Measurements from ENCODE around the gene CST11.
A peak's percentile ranks its signal among the peaks of the same experiment; 100 is the strongest.

Gene CST11

DNA sequence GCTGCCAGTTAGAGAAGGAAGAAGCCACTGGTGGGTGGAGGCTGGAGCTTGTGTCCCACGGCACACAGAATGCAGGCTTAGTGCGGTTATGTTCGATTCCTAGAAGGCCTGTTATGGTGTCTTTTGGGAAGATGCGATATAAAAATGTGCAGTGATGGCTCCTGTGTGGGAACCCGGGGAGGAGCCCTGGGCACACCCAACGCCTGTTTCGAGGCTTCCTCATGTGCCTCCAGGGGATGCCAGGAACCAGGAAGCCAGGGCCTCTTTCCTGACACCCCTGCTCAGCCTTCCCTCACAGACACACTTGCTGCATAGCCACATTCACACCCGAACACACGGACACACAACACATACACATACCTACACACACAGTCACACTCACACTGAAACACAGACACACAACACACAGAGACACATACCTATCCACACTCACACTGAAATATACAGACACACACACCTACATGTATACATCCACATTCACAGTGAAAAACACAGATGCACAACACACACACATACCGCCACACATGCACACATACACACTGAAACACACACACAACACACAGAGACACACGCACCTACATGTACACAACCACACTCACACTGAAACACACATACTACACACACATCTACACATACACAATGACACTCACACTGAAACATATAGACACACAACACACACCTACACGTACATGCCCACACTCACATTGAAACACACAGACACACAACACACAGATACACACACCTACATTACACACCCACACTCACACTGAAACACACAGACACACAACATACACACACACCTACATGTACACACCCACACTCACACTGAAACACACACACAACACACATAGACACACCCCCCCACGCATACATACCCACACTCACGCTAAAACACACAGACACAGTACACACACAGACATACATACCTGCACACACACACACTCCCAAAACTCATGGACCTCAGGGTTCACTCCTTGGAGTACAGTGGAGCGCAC, 1.2 kb upstream of the CST11 start:
- no peak for DNase-seq (ENCODE audit: low read depth in 2 of 2)

DNA sequence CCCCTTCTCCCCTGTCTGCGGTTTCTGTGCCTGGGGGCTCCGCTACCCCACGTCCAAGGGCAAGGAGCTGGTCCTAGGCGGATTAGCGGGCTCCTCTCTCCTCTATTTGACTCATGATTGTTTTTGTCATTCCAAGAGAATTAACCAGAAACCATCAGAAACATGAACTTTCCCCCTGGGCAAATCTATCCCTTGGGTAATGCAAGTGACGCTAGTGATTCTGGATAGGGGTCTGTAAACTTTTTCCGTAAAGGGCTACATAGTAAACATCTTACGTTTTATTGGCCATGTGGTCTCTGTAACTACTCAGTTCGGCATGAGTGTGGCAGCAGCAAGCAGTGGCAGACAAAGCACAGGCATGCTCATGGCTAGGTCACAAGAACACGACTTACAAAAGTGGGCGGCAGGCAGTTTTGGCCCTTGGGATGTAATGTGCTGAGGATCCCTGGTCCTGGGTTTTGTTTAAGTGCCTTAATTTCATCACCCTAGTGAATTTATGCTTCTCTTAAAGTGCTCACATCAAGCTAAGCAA, 654 bp downstream of the CST11 start:
- no peak for DNase-seq (ENCODE audit: low read depth in 2 of 2)

DNA sequence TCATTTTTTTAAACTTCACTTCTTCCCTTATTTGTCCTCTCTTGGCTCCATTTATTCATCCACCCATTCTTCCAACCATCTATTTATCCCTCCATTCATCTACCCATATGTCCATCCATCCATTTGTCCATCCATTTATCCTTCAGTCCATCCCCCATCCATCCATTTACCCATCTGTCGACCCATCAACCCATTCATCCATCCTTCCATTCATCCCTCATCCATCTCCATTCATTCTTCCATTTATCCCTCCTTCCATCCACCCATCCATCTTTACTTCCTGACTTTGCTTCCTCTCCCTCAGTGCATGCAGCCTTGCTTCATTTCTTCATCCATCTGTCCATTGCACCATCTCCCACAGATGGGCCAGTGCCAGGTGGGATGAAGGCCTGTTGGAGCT, 1.8 kb downstream of the CST11 start:
- DNase-seq (ENCODE audit: low read depth in 2 of 2) = no peak

DNA sequence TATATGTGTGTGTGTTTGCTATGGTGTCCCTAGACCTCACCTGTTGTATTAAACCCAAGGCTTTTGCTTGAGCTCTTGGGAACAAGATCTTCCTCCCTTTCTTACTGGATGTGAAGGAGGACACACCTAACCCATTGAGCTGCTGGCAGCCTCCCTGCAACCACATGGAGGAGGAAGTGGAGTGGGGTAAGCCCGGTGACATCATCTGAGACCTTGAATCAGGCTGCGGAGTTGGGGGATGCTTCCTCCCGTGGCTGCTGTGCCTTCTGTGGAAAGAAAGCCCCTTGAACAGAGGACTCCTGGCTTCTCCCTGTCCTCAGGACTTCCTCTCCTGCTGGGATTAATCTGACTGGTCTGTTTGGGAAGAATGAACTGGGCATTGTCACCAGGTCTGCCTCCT, 3.3 kb downstream of the CST11 start:
- no peak for DNase-seq (ENCODE audit: low read depth in 2 of 2)

DNA sequence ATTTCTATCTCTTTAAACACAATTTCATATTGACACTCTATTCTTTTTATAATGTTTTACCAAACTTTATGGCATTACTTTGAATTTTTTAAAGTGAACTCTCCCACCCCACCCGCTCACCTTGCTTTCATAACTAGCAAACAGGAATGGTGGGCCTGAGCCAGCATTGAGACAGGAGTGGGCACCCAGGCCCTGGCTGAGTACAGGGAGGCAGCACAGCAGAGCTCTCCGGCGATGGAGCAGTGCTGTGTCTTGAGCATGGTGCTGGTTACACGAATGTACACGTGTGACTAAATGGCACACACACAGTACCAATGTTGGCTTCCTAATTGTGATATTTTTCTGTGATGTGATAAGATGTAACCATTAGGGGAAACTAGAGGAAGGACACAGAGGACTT, 4.5 kb downstream of the CST11 start:
- no peak for DNase-seq (ENCODE audit: low read depth in 2 of 2)

DNA sequence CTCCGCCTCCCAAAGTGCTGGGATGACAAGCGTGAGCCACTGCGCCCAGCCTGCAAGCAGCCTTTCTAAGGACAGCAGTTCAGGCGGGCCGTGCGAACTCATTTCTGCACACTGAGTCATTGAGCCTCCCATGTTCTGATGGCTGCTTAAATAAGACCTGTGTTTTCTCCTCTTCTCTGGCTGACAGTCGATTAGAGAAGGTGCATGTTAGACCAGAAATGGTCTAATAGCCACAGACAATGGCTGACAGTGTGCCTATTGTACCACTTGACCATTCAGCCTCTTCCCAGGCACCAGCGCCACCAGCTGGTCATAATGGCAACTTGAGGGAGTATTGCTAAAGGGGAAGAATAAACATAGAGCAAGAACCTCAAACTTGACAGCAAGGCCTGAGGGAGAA, 6.2 kb downstream of the CST11 start:
- no peak for DNase-seq (ENCODE audit: low read depth in 2 of 2)

DNA sequence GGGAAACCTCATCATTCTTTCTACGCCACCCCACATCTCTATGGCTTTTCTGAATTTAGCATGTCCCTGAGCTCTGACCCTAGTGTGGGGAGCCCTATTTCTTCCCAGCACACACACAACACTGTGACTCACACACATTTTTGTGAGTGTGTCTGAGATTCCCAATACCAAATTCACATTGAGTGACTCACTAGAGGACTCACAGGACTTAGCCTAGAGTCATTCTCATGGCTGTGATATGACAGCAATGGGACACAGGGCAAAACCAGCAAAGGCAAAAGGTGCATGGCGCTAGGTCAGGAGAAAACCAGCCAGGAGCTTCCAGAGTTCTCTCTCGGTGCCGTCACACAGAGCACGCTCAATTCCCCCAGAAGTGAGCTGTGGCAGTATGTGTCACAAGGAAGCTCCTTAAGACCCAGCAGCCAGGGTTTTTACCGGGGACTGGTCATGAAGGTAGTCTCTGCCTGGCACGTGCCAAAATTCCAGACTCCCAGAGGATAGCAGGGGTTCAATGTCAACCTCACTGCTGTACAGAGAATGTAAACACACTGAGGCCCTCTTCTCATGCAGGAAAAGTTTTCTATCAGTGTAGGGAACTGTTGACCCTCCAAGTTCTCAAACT, 7.0 kb downstream of the CST11 start:
- DNase-seq (ENCODE audit: low read depth in 2 of 2) = no peak

DNA sequence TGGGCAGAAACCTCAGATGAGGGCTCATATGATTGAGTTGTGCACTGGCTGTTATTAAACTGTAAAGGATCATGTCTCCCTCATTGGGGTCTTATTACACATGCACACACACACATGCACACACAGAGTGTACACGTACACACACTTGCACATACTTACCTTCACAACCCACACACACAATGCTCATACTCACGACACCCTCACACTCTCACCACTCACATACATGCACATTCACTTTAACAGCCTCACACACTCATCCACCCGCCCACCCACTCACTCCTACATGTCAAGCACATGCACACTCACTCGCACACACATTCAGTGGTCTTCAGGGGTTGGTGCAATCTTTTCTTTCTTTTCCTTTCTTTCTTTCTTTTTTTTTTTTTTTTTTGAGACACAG, 7.8 kb downstream of the CST11 start:
- no peak for DNase-seq (ENCODE audit: low read depth in 2 of 2)

DNA sequence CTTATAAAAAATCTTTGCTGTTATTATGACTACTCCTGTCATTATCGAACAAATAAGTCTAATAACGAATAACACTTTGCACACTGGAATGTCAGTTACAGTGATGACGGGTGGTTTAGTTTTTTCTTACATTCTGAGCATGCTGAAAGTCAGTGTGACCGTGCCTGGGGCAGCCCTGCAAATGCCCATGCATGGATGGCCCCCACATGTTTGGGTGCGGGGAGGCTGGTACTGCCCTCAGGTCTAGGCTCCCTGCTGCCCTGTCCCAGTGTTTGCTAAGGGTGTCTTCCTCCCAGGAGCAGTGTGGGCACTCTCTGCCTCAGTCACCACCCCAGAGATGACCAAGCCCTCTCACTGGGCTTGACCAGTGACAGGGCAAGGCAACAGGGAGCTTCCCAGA, 10.2 kb downstream of the CST11 start:
- DNase-seq (ENCODE audit: low read depth in 2 of 2) = no peak

DNA sequence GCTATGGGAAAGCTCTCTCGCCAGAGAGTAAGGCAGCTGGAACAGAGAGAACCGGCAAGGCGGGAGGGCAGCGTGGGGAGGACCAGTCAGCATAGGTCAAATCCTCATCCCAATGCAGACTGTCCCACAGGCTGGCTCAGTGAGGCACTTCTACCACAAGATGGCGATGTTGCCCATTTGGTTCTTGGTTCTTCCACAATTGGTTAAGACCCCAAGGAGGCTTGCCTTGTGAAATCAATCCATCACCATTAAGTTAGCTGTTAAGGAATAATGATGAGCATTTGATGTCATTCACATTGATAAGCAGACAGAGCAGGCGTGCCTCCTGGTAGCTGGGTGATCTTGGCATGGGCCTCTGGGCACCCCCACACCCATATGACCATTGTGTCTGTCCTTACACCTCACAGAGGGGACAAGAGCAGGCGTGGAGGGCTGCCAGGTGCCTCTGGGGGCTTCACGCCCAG, 10.8 kb downstream of the CST11 start:
- DNase-seq (ENCODE audit: low read depth in 2 of 2) = peak in 1 of 2 donors; percentile 40

DNA sequence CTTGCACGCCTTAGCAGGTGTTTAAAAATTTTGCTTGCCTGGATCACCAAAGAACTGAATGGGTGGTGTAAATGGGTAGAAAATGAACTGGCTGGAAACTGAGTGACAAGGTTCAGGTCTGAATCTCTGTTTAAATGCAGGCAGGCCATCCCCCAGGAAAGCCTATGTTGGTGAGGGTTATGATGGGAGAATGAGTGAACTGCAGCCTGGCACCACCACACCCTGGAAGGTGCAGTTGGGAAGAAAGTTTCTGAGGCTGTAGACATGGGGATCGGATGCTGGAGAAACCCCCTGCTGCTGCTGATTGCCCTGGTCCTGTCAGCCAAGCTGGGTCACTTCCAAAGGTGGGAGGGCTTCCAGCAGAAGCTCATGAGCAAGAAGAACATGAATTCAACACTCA, 12.7 kb downstream of the CST11 start:
- DNase-seq (ENCODE audit: low read depth in 2 of 2) = no peak

DNA sequence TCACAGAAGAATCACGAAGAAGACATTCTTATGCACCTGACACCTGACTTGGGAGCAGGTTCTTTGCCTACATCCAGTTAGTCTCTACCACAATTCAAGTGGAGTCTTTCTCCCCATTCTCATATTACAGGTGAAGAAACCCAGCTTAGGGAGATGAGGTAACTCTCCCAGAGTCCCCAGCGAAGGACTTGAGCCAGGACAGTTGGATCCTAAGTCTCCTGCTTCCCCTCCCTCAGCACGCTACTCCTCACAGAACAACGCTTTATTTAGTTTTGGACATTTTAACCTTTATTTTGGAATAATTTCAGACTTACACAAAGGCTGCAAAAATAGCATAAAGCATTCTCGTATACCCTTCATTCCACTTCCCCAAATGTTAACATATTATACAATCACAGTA, 14.0 kb downstream of the CST11 start:
- no peak for DNase-seq (ENCODE audit: low read depth in 2 of 2)

DNA sequence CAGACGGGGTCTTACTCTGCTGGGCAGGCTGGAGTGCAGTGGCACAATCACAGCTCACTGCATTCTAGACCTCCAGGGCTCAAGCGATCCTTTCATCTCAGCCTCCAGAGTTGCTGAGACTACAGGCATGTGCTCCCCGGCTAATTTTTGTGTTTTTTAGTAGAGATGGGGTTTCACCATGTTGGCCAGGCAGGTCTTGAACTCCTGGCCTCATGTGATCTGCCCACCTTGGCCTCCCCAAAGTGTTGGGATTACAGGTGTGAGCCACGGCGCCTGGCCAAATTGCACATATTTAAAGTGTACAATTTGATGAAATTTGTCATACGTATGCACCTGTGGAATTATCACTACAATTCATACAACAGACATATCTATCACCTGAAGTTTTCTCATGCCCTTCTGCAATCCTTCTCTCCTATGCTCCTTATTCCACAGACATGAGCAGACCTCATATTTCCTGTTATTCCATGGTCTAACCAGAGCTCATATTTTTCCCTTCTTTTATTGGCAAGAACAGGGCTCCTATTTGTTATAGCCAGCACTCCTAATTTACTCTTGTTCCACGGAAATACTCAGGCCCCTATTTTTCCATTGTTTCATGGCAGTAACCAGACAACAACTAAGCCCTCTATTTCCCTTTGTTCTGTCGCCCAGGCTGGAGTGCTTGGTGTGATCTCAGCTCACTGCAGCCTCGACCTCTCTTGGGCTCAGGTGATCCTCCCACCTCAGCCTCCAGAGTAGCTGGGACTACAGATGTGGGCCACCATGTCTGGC, 15.4 kb downstream of the CST11 start:
- no peak for DNase-seq (ENCODE audit: low read depth in 2 of 2)

DNA sequence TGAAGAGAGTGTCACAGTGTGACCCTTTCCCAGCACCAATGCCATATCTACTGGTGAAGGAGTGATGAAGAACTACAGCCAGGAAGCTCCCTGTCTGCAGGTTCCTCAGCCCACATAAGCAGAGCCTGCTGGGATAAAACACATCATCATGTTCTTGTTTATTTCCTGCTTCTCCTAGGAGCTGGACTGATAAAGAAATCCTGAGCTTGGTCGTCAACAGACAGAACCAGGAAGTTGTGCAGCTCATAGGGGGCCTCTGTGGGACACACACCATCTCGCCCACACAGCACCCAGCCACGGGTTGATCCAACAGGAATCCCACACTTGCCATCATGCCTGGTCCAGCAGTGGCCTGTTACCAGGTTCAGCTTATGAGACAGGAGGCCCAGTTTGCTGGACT, 16.0 kb downstream of the CST11 start:
- DNase-seq (ENCODE audit: low read depth in 2 of 2) = no peak

DNA sequence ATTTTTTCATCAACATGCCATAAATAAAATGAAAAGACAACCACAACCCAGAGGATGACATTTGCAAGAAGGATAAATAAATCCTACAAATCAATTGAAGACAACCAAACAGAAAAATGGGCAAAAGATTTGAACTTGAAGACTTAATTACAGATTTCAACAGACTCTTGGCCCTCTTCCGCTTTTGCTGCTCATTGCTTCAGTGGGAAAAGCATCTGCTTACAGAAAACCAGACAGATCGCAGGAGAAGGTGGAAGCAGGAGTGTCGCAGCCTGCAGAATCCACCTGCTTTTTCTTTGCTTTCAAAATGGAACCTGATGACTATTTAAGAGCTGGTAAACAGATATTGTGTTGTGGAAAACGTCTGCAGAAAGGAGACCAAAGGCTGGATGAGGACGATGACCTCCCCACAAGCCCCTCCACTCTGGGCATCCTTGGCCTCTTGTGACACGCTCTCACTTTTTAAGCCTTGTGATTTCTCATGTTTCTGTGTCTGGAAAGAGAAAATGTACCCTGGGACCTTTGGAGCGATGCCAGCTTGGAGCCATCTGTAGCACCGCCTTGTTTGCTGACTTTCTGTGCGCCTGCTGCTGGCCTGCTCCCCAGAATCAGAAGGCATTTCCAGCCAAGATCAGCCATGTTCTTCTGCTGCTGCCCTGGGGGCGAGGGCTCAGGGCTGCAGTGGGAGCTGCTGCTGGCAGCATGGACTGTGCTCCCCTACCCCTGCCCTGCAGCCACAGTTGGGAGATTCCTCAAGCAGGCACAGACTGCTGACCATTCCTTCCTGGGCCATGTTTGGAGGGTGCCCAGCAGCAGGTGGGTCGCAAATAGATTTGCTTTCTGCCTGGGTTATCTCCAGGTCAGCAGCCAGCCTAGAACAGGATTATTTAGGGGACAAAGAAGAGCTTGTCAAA, 16.8 kb downstream of the CST11 start:
- DNase-seq (ENCODE audit: low read depth in 2 of 2) = no peak

DNA sequence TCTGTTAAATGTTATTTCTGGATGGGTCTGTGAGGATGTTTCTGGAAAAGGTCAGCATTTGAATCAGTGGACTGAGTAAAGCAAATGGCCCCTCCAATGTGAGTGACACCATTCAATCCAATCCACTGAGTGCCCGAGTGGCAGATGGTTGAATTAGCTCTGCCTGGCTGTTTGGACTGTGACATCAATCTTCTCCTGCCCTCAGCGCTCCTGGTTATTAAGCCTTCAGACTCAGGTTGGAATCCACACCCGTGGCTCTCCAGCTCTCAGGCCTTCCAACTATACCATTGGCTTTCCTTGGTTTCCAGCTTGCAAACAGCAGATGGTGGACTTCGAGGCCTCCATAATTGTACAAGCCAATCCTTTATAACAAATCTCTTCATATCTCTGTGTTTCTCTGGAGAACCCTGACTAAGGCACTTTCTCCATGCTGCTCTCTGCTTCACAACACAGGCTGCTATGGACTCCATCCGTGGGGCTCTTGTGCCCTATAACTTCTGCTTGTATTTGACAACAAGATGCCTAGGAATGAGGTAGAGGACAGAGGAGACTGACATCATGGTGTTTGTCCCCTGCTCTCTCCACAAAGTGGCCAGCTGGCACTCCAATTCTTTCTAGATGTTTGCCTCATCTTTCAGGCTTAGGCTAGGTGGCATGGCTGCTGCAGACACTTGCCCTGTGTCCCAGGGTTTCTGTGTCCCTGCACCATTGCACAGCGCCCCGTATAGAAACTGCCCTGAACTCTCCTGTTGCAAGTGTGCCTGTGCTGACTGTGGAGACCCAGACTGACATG, 18.0 kb downstream of the CST11 start:
- no peak for DNase-seq (ENCODE audit: low read depth in 2 of 2)

DNA sequence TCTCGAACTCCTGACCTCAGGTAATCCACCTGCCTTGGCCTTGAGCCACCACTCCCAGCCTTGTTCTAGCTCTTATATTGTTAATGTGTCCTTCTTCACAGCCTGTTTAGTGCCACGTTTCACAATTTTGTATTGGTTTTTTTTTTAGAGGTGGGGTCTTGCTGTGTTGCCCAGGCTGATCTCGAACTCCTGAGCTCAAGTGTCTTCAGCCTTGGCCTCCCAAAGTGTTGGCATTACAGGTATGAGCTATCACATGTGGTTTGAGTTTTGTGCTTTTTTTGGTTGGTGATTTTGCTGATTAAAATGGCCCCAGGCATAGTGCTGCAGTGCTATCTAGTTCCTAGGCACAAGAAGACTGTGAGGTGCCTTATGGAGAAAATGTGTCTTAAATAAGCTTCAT, 19.0 kb downstream of the CST11 start:
- DNase-seq (ENCODE audit: low read depth in 2 of 2) = no peak

DNA sequence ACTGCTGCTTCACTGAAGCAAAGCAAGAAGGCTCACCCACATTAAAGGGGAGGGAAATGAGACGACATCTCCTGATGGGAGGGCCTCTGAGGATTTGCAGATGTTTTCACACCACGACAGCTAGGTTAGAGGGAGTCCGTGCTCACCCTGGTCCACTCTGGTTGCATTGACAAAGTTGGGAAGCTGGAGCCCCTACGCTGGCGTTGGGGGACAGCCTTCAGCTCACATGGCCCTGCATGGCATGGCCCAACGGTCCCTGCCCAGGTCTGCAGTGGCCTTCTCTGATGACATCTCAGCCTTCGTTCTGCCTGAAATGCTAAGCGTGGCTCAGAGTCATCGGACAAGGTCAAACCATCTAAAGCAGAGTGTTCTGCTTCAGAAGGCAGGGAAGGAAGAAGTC, 27.5 kb downstream of the CST11 start:
- no peak for DNase-seq (ENCODE audit: low read depth in 2 of 2)

DNA sequence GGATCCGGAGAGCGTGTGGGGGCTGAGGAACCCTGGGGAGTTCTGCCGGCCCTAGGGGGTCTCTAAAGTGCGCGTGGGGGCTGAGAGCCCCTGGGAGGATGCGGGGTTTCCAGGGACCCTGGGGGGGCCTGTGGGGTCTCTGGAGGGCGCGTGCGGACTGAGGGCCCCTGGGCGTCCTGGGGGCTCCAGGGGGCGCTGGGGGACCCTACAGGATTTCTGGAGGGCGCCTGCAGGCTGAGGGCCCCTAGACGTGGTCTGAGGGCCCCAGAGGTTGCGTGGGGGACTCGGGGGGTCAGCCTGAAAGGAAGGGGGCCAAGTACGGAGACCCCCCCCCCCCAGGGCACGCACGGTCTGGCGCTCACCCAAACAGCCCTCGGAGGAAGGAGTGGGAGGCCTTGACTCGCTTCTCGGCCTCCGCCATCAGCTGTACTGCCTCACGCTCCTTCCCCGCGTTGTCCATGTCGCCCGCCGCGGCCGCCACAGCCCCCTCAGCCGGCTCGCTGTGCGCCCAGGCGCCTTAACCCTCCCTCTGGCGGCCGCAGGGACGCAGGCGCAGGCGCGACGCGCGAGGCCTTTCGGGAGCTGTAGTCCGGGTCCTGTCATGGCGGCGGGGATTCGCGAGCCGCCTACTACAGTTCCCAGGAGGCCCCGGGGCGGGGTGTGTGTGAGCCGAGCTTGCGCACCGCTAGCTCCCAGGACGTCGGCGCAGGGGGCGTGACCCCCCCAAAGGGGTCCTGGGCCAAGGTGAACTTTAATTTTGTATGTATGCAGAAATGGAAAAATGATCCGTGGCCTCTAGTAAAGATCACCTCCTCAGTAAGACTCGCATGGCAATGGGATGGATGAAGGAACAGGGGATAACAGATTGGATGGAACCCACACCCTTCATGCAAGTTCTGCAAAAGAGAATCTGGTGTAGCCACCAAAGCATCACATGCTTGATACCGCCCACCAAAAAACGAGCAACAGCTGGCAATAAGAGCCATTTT, 31.4 kb downstream of the CST11 start, which contains the start of gene NAPB:
TSS of gene NAPB (minus strand) at position 546 of the 989 bp plus-strand sequence. CDS start at position 460, 86 bp downstream.
- peak; percentile 88 to 90 for DNase-seq (ENCODE audit: low read depth in 2 of 2)

Measured in stimulated activated CD8-positive, alpha-beta memory T cell treated with anti-CD3 and anti-CD28 coated beads, Interleukin-15, amount 100 ng/mL, for 48 hours (primary cell).